ENCODE results near the gene DSCAML1.

DNA sequence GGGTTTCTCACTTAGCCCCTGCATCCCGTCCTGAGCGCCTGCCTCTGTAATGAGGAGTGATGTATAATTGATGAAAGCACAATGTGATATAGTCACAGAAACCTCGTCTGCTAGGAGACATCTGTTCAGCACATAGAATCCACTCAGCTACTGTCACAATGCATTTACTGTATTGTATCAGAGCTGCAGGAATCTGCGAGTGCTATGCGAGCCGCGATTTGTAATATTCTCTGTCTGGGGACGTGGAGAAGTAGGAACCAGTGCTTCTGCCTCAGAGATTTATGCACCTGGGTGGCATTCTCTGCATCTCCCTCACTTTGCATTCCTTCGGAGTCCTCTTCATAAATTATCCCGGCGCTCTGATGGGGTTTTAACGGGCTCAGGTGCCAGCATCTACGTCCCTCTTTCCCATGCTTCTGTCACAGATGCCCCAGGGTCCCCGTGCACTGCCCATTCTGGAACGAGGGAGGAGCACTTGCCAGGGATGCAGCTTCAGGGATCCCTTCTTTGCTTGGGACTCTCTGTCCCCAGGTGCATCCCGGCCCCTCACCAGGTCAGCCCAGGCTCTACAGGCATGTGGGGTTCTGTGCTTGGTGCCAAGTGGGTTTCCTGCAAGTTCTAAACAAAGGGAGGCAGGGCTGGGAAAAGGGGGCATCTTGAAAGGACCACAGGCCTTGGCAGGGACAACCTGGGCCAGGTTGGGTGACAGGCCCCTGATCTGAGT lies 205.5 kb downstream of the DSCAML1 start:
- TF ChIP-seq ZC3H11A (IDR thresholded peaks at IDR 0.05; ENCODE audit: low read depth, low read length) (no peak), ZBED1 (IDR thresholded peaks at IDR 0.05) (no peak), FOXP4 (CRISPR knock-in tag; IDR thresholded peaks at IDR 0.05; ENCODE audit: borderline replicate concordance) (no peak), CSDE1 (IDR thresholded peaks at IDR 0.05) (no peak), POLR2A (conservative IDR thresholded peaks at IDR 0.05) (no peak), PYGO2 (tag; IDR thresholded peaks at IDR 0.05) (no peak), POLR2AphosphoS5 (IDR thresholded peaks at IDR 0.05; ENCODE audit: control insufficient read depth, insufficient read depth, low read depth, low read length) (no peak), HDAC2 (IDR thresholded peaks at IDR 0.05) (no peak), ZNF592 (IDR thresholded peaks at IDR 0.05) (no peak), CHD1 (IDR thresholded peaks at IDR 0.05; ENCODE audit: low read length) (no peak)
- TF ChIP-seq, protein P1, sequence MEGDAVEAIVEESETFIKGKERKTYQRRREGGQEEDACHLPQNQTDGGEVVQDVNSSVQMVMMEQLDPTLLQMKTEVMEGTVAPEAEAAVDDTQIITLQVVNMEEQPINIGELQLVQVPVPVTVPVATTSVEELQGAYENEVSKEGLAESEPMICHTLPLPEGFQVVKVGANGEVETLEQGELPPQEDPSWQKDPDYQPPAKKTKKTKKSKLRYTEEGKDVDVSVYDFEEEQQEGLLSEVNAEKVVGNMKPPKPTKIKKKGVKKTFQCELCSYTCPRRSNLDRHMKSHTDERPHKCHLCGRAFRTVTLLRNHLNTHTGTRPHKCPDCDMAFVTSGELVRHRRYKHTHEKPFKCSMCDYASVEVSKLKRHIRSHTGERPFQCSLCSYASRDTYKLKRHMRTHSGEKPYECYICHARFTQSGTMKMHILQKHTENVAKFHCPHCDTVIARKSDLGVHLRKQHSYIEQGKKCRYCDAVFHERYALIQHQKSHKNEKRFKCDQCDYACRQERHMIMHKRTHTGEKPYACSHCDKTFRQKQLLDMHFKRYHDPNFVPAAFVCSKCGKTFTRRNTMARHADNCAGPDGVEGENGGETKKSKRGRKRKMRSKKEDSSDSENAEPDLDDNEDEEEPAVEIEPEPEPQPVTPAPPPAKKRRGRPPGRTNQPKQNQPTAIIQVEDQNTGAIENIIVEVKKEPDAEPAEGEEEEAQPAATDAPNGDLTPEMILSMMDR (IDR thresholded peaks at IDR 0.05 in 2 of 3, conservative IDR thresholded peaks at IDR 0.05 in 1 of 3; ENCODE audit: insufficient read depth in 2 of 3, low read depth in 1 of 3, low read length in 3 of 3), result no peak

All from K562 (cell line).